Skin of body (tissue), 2 donors: ENCODE results near the gene GNLY. TPM values are rescaled to one million over a fixed set of nuclear protein-coding genes. Genes with fewer than 3 reads are reported as not detected.
"Not testable (repeated sequence)": the region's sequence is repeated elsewhere in the genome, so short reads cannot be mapped to it uniquely, and the experiment has no call there.

Source experiments
- DNase-seq: peaks from one replicate; lab custom pipeline; 2025; lab: John Stamatoyannopoulos, UW
- total RNA-seq: library from RNA; depleted of rRNA; stranded (reverse); fragments of >200 nt; gene quantifications from one replicate; pipeline ENCODE4 v1.2.3, GENCODE V29; 2014

Gene GNLY
- total RNA-seq, 1 donor from 2014 or later: not detected

DNA sequence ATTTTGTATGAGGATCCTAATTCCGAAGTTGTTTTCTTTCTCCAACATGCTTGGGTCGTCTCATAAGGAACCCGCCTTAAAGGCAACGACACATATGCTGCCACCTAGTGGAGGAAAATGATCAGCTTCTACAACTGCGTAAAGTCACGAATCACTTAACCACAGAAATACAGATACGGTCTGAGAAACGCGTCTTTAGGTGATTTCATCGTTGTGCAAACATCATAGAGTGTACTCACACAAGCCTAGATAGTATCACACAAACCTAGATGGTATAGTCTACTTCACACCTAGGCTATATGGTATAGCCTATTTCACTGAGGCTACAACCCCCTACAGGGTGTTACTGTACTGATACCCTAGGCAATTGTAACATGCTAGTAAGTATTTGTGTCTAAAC, 13.1 kb downstream of the GNLY start:
- DNase-seq: peak; percentile 70

GRCh38 chr2:85708641-85709040, 14.5 kb downstream of the GNLY start:
- no peak for DNase-seq

DNA sequence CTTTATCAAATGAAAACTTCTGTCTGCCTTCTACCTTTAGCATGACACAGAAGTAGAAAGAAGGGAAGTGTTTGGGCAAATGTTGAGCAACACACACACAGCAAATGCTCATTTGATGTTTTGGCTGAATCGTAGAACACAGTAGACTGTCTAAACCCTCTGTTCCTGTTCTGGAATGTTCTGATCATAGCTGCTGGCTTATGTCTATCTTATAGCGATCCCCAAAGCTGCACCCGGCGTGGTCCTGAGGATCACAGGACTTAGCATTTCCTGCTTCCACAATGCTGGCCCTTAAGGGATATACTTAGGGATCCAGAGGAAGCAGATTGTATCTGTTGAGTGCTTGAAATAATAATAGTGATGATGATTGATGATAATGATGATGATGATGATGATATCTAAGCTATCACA, 15.2 kb downstream of the GNLY start:
- DNase-seq: no peak

- DNase-seq: no peak
Observed at GRCh38 chr2:85710687-85711577, 16.8 kb downstream of the GNLY start.

GRCh38 chr2:85711578-85712060, 17.5 kb downstream of the GNLY start:
- no peak for DNase-seq

DNA sequence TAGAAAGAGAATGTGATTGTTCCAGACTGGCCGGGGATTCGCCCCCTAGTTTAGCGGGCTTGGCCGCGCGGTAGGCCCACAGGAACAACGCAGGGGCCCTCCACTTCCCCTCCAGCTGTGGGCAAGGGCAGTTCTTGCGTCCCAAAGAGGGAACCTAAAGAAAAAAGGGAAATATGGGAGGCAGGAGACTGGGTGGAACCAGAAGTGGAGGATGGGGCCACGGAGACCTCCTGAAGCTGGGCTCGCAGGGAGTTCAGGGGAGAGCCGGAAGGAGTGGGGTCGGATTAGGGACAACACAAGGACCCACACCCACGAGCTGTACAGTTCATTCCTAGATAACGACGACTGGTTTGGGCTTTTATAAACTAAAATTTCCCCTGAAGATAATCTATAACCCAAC, 18.2 kb downstream of the GNLY start:
- no peak for DNase-seq

- no peak for DNase-seq
Observed at GRCh38 chr2:85712849-85713612, 18.9 kb downstream of the GNLY start.

DNA sequence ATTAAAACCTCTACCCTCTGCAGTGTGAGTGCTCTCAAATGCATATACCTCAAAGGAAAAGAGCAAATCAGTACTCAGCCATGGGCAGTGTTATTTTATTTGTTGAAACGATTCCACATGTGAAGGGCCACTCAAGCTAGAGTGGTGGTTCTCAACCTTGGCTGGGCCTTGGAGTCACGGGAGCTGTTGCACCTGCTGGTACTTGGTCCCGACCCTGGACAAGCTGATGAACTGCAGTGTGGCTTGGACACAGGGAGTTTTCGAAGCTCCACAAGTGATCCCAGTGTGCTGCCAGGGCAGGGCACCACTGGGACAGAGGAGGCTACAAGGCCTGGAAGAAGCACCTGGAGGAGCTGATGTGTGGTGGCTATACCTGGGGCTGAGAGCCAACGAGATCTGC, 19.7 kb downstream of the GNLY start:
- DNase-seq: no peak

DNA sequence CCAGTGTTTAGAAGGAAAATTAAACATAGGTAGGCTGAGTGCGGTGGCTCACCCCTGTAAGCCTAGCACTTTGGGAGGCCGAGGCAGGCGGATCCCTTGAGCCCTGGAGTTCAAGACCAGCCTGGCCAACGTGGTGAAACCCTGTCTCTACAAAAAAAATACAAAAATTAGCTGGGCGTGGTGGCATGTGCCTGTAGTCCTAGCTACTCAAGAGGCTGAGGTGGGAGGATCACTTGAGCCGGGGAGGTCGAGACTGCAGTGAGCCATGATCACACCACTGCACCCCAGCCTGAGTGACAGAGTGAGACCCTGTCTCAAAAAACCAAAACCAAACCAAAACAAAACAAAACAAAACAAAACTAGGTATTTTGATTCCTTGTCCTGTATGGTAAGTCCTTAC, 20.3 kb downstream of the GNLY start:
- DNase-seq: not testable (repeated sequence)

GRCh38 chr2:85714841-85715240, 20.7 kb downstream of the GNLY start:
- no peak for DNase-seq

GRCh38 chr2:85716346-85716914, 22.3 kb downstream of the GNLY start:
- DNase-seq: no peak

DNA sequence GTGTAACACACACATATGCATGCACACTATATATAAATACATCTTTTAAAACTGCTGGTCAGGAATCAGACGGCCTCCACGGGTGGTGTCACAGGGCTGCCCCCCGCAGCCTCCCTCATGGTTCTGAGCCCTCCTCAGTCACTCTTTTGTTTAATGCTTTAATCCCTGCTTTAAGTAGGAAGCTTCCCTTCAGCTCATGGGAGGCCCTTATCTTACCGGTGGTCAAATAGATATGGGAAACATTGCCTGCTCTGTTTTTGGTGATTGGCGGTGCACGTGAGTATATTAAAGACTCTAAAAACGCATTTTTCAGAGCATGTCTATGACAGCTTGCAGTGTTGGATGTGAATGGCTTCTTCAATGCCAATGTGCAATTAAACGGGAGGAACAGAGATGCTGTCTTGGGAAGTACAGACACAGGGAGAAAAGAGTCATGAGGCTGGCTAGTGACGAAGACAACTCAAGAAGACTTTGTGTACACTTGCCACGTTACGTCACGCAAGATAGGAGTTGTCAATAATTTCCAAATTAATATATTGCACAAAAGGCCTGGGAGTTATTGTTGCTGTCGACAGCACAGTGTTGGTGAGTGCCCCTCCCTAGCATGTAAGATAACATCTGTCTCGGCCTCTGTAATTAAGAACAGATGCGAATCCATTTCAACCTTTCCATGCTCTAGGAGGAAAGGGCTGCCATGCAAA, 23.3 kb downstream of the GNLY start:
- DNase-seq: peak; percentile 78

DNA sequence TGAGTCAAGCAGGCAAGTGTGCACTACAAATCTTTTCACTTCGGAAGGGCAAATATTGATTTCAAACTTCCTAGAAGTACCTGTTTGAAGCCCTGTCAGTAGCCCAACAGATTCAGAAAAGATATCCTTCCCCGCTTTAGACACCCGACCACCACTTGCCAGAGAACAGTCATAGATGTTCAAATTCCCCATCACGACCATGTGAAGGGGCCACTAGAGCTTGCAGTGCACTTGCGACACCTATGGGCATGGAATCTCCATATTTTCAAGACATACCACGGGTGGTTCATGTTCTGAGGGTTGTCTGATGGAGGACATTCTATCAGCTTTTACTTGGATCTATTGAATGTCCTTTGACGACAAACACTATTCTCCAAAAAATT, 23.8 kb downstream of the GNLY start:
- no peak for DNase-seq

DNA sequence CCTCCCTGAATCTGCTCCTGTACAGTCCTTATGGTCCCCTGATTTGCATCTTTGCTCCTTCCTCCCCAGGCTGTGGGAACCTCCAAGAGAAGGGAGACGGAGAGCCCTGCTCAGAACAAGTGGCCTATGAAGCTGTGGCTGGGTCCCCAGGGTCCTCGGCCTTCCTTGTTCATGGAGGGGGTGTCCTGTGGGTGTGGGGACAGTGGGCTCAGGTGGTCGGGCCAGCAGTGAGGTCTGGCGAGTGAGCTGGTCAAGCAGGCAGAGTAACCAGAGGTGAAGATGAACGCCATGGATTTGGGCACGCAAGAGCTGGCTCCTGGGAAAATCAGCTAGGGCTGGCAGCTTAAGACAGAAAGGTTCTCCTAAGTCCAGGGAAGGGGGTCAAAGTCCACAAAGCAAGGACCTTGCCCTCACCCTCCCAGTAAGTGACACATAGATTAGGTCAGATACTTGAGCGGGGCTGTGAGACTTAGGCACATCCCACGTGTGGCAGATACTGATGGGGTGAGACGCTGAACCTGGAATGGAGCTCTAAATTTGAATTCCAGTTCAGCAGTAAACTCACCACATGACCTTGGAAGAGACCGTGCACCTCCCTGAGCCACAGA, 24.8 kb downstream of the GNLY start:
- DNase-seq: no peak

GRCh38 chr2:85719609-85720240, 25.6 kb downstream of the GNLY start:
- no peak for DNase-seq

DNA sequence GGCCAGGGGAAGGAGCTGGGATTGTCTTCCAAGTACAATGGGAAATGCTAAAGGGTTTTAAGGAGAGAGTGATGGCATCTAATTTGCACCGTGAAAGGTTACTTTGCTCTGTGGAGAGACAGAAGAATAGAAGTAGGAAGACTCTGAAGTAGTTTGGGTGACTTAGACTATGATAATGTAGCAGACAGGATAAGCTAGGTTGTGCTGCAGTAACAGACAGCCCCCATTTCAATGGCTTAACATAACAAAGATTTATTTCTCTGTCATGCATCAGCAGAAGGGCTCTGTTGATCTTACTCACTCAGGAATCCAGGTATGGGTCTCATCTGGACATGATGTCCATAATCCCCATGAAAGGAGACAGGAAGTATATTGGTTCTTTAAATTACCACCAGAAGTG, 26.4 kb downstream of the GNLY start:
- no peak for DNase-seq

DNA sequence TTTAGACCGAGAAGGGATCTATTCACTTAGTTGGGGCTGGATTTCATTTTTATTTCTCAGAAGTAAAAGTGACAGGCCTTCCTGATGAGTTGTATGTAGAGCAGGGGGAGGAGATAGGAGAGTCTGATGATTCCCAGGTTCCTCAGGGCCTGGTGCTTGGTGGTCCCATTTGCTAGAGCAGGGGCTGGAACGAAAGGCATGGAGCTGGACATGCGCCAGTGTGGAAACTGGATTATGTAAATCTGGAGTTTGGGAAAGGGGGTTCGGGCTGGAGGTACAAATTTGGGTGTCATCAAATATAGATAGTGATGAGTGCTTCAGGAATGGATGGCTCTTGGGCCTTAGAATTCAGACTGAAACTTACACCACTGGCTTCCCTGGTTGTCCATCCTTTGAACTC, 27.5 kb downstream of the GNLY start:
- DNase-seq: no peak

- no peak for DNase-seq
Observed at GRCh38 chr2:85722519-85722918, 28.4 kb downstream of the GNLY start.

- DNase-seq: no peak
Observed at GRCh38 chr2:85723707-85724360, 29.7 kb downstream of the GNLY start.

DNA sequence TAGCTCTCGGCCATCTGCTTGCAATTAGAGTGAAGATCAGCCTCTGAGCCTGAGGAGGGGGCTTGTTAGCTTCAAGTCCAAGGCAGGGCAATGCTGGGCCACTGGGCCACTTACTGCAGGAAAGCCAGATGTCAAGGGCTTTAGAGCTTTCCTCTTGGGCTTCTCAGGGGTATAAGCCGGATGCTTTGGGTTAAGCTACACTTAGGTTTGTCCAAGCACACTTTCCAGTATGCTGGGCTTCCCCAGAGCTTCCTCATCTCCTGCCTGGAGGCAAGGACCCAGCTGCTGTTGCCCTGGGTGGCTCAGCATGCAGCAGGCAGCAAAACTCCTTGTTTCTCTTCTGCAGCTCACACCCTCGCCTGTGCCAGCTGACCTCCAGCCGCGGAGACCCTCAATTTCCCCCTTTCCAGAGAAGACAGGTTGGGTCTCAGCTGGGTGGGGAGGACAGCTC, 30.6 kb downstream of the GNLY start:
- DNase-seq: no peak
